Measurements from ENCODE around the gene PRKX.
"Not testable (repeated sequence)": the region's sequence is repeated elsewhere in the genome, so short reads cannot be mapped to it uniquely, and the experiment has no call there.

Gene PRKX

GRCh38 chrX:3706481-3706880 lies 7.0 kb downstream of the PRKX start:
- no peak for ATAC-seq
- TF ChIP-seq GLIS3 (CRISPR knock-in tag; IDR thresholded peaks at IDR 0.05), result no peak

DNA sequence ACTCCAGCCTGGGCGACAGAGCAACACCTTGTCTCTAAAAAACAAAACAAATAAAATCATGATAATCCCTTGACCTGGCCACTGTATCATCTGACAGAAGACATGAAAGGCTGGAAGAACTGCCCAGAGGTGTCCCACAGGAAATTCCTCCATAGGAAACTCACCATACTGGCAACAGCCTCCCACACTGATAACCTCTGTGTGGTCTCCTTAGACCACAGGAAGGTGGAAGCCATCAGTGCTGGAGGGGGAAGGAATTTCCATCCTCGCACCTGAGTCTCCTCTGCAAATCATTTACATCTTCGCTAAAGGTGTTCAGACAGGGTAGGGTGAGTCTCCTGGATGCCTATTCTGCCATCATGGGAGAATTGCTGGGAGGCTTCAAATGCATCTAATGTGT lies 10.2 kb downstream of the PRKX start:
- not testable (repeated sequence) for ATAC-seq

- not testable (repeated sequence) for ATAC-seq
These were observed 11.4 kb downstream of the PRKX start for GRCh38 chrX:3702095-3702494.

DNA sequence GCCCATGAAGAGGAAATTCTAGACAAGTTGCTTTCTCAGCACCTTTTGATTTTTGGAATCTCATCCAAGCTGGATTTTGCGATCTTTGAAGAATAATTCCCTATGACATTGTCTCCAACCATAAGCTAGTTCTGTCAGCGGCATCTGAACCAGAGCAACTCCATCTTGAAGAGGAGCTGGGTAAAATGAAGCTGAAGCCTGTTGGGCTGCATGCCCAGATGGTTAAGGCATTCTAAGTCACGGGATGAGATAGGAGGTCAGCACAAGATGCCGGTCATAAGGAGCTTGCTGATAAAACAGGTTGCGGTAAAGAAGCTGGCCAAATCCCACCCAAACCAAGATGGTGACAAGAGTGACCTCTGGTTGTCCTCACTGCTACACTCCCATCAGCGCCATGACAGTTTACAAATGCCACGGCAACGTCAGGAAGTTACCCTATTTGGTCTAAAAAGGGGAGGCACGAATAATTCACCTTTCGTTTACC lies 12.0 kb downstream of the PRKX start:
- not testable (repeated sequence) for ATAC-seq

DNA sequence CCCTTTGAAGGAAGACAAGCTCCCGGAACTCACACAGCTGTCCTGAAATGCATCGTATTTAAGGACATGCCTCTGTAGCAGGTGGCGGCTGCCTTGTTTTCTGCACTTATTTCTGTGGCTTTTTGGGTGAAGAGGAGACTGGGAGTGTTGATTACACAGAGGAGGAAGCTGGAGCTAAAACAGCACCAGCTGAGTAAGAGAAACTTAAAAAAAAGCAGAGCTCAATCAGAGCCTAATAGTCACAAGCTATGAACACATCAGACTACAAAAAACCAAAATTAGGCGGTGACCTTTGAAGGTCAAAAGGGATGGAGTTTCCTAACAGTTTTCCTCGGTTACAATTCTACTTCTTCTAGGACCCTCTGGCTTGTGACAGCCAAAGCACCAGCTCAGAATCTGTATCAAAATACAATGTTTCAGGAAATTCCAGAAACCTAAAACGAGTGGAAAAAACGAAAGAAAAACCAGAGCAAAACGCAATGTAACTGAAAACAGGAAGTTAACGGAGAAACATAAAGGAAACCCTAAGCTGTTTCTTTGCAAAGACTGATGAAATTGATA lies 13.5 kb downstream of the PRKX start:
- no peak for ATAC-seq
- TF ChIP-seq ZFP3 (CRISPR knock-in tag; IDR thresholded peaks at IDR 0.05) (no peak), ZNF8 (CRISPR knock-in tag; IDR thresholded peaks at IDR 0.05) (no peak), TCF4 (CRISPR knock-in tag; IDR thresholded peaks at IDR 0.05; ENCODE audit: borderline replicate concordance) (no peak), RARB (CRISPR knock-in tag; IDR thresholded peaks at IDR 0.05) (no peak), PPARA (CRISPR knock-in tag; IDR thresholded peaks at IDR 0.05; ENCODE audit: borderline replicate concordance) (no peak), TOX (CRISPR knock-in tag; IDR thresholded peaks at IDR 0.05; ENCODE audit: borderline replicate concordance) (no peak), ESRRG (CRISPR knock-in tag; IDR thresholded peaks at IDR 0.05) (no peak), CSRNP3 (CRISPR knock-in tag; IDR thresholded peaks at IDR 0.05) (no peak), POU6F1 (CRISPR knock-in tag; IDR thresholded peaks at IDR 0.05; ENCODE audit: borderline replicate concordance, low read depth) (no peak), CSDC2 (CRISPR knock-in tag; IDR thresholded peaks at IDR 0.05) (no peak), GLIS3 (CRISPR knock-in tag; IDR thresholded peaks at IDR 0.05) (no peak), OSR1 (CRISPR knock-in tag; IDR thresholded peaks at IDR 0.05) (no peak), SNAI2 (CRISPR knock-in tag; IDR thresholded peaks at IDR 0.05) (no peak), ZFP30 (CRISPR knock-in tag; IDR thresholded peaks at IDR 0.05) (no peak), BACH2 (CRISPR knock-in tag; IDR thresholded peaks at IDR 0.05; ENCODE audit: borderline replicate concordance) (no peak)

GRCh38 chrX:3697701-3698279 lies 15.7 kb downstream of the PRKX start:
- TF ChIP-seq ZNF565 (CRISPR knock-in tag; conservative IDR thresholded peaks at IDR 0.05; ENCODE audit: low read depth) (no peak), CSRNP3 (CRISPR knock-in tag; IDR thresholded peaks at IDR 0.05) (no peak), ZC3H10 (CRISPR knock-in tag; IDR thresholded peaks at IDR 0.05) (no peak), ARNTL (CRISPR knock-in tag; IDR thresholded peaks at IDR 0.05; ENCODE audit: borderline replicate concordance, low read depth) (no peak), CSDC2 (CRISPR knock-in tag; IDR thresholded peaks at IDR 0.05) (no peak), BACH2 (CRISPR knock-in tag; IDR thresholded peaks at IDR 0.05; ENCODE audit: borderline replicate concordance) (no peak), ZFP30 (CRISPR knock-in tag; IDR thresholded peaks at IDR 0.05) (no peak), GLIS3 (CRISPR knock-in tag; IDR thresholded peaks at IDR 0.05) (no peak), ISL1 (CRISPR knock-in tag; IDR thresholded peaks at IDR 0.05) (no peak), CREB5 (CRISPR knock-in tag; IDR thresholded peaks at IDR 0.05; ENCODE audit: low read depth) (no peak), ZNF70 (CRISPR knock-in tag; IDR thresholded peaks at IDR 0.05) (no peak), SNAI2 (CRISPR knock-in tag; IDR thresholded peaks at IDR 0.05) (no peak), ZFP3 (CRISPR knock-in tag; IDR thresholded peaks at IDR 0.05) (no peak), TOX (CRISPR knock-in tag; IDR thresholded peaks at IDR 0.05; ENCODE audit: borderline replicate concordance) (no peak), RARB (CRISPR knock-in tag; IDR thresholded peaks at IDR 0.05) (no peak)
- TF ChIP-seq, protein P1, sequence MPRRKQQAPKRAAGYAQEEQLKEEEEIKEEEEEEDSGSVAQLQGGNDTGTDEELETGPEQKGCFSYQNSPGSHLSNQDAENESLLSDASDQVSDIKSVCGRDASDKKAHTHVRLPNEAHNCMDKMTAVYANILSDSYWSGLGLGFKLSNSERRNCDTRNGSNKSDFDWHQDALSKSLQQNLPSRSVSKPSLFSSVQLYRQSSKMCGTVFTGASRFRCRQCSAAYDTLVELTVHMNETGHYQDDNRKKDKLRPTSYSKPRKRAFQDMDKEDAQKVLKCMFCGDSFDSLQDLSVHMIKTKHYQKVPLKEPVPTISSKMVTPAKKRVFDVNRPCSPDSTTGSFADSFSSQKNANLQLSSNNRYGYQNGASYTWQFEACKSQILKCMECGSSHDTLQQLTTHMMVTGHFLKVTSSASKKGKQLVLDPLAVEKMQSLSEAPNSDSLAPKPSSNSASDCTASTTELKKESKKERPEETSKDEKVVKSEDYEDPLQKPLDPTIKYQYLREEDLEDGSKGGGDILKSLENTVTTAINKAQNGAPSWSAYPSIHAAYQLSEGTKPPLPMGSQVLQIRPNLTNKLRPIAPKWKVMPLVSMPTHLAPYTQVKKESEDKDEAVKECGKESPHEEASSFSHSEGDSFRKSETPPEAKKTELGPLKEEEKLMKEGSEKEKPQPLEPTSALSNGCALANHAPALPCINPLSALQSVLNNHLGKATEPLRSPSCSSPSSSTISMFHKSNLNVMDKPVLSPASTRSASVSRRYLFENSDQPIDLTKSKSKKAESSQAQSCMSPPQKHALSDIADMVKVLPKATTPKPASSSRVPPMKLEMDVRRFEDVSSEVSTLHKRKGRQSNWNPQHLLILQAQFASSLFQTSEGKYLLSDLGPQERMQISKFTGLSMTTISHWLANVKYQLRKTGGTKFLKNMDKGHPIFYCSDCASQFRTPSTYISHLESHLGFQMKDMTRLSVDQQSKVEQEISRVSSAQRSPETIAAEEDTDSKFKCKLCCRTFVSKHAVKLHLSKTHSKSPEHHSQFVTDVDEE (CRISPR knock-in tag; IDR thresholded peaks at IDR 0.05), result no peak
- ATAC-seq, result no peak; the same call in 2 of the 3 replicates
